ENCODE results near the gene KDM5D. TPM values are rescaled to one million over a fixed set of nuclear protein-coding genes. Genes with fewer than 3 reads are reported as not detected.

The KDM5D gene
- total RNA-seq, result not detected in 2 replicates

DNA sequence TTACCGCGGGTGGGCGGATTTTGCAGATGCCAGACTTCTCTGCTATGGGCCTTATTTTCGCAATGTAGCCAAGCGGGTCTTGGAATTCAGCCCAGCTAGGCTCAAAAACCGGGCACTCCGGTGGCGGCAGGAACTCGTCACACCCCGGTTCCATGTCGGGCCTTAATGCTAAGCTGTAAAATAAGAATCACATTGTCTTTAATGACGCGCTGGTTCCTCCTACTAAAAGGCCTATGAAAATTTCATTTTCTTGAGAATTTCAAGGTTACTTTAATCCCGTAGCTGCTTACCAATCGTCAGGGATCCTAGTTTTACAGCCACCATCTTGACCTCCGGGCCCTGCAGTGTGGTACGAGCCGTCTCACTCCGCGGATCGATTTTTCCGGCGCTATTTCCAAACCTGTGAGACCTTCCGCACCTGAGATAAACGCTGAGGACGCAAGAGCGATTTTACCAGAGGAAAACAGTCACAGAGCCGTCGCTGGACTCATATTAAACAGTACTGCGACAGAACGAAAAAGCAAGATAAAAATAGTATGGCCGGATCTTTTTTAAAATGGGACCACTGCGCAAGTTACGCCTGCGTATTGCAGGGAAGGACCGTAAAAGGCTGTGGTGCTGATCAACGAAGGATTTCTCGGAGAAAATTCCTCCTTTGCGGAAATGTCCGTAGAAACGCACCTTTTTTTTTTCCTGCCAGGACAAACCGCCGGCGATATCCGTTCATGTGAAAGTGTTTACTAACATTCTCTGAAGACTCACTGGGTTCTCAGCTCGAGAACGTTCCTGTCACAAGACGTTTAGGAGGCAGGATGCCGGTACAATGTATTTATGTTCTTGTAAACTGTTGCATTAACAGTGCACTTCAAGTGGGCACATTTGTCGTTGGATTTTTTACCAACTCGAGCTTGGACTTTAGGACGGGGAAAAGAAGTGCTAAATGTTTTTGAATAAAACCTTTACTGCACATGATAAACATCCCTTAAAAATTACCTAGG lies at the start of gene KDM5D:
Gene KDM5D, minus strand, starts transcription at position 346 of the 998 bp plus-strand sequence. Its CDS starts 192 bp downstream, at position 154.

Data from airway epithelial cell (primary cell).